Neural progenitor cell (in vitro differentiated cells): Measurements from ENCODE around the gene CNP.

Experiments used
- EZH2 ChIP-seq: fragments of 200-600 bp; sonication (generic); IDR thresholded peaks from 2 replicates; pipeline ENCODE4 v1.6.1; 2017; ENCODE audit warnings: antibody characterized with exemption, mild to moderate bottlenecking, moderate library complexity
- TF ChIP-seq, protein P1 (sequence below): fragments of 200-600 bp; sonication (generic); IDR thresholded peaks from 2 replicates; pipeline ENCODE4 v1.5.1; 2017; ENCODE audit warnings: antibody characterized with exemption, mild to moderate bottlenecking

DNA sequence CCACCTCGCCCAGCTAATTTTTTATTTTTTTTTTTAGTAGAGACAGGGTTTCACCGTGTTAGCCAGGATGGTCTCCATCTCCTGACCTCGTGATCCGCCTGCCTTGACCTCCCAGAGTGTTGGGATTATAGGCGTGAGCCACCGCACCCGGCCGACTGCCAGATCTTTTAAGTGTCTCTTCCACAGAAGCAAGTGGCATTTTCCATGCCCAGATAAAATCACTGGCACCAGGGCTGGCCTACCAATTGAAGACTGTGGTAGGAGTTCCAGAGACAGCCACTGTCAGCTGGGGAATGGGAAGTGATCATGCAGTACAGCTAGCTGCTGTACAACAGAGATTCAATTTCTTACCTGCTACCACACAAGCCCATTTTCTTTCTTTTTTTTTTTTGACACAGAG is 17.9 kb downstream of the CNP start:
- TF ChIP-seq, protein P1, sequence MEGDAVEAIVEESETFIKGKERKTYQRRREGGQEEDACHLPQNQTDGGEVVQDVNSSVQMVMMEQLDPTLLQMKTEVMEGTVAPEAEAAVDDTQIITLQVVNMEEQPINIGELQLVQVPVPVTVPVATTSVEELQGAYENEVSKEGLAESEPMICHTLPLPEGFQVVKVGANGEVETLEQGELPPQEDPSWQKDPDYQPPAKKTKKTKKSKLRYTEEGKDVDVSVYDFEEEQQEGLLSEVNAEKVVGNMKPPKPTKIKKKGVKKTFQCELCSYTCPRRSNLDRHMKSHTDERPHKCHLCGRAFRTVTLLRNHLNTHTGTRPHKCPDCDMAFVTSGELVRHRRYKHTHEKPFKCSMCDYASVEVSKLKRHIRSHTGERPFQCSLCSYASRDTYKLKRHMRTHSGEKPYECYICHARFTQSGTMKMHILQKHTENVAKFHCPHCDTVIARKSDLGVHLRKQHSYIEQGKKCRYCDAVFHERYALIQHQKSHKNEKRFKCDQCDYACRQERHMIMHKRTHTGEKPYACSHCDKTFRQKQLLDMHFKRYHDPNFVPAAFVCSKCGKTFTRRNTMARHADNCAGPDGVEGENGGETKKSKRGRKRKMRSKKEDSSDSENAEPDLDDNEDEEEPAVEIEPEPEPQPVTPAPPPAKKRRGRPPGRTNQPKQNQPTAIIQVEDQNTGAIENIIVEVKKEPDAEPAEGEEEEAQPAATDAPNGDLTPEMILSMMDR: no peak
- TF ChIP-seq EZH2: no peak
